HepG2 (cell line): Measurements from ENCODE around the gene TLE1. TPM values are rescaled to one million over a fixed set of nuclear protein-coding genes. Genes with fewer than 3 reads are reported as not detected.

Experiments
- ATAC-seq: fragments of 200-7000 bp; cut with Tn5 transposase; 3 replicates; pipeline ENCODE4 v1.9.1; 2020; ENCODE audit warnings: mild to moderate bottlenecking, moderate library complexity
- BruUV-seq: library from RNA; stranded (reverse); fragments of 400-500 nt; replicated peaks from 2 replicates; lab custom pipeline; 2021; lab: Mats Ljungman, UMichigan
- CTCF ChIA-PET: fragments of 300-600 bp; formaldehyde crosslinking; extraction: SDS; loops from one replicate; lab custom pipeline; 2021; ENCODE audit warnings: low total read pairs, inconsistent platforms, low intra/inter-chr PET ratio; lab: Yijun Ruan, JAX
- POLR2A ChIA-PET: fragments of 350-600 bp; sonication (Branson Sonifier 250); formaldehyde crosslinking; loops from one replicate; lab custom pipeline; 2020; ENCODE audit warnings: antibody characterized with exemption, inconsistent platforms; lab: Yijun Ruan, JAX
- DNase-seq: peaks from one replicate; pipeline ENCODE4 v3.0.0-alpha.2; 2015; ENCODE audit warnings: low spot score
- FAIRE-seq: peaks from 3 replicates; lab custom pipeline; 2011; peaks lifted over from hg19 to GRCh38; lab: Jason Lieb, UNC
- H2AFZ ChIP-seq: one replicate; pipeline ENCODE4 v1.6.1; 2011; ENCODE audit warnings: low read length, inconsistent platforms
- H3K27ac ChIP-seq: fragments of 300-600 bp; 3 replicates; pipeline ENCODE4 v1.8.0; 2011; ENCODE audit warnings: mixed run types, mild to moderate bottlenecking, mixed read lengths, low read length, inconsistent platforms; ENCODE audit not compliant: insufficient read depth; ENCODE audit errors: extremely low read length
- H3K27me3 ChIP-seq, 2 experiments: fragments of 200-600 bp in 1 of 2; 2 replicates in 1 of 2; 3 replicates in 1 of 2; pipeline versions ENCODE4 v1.6.0 to v1.8.0; 2011; ENCODE audit warnings: low read length in 2 of 2, mild to moderate bottlenecking in 2 of 2, moderate library complexity in 2 of 2, inconsistent platforms in 1 of 2; ENCODE audit not compliant: insufficient read depth in 2 of 2, control insufficient read depth in 1 of 2
- H3K36me3 ChIP-seq, 2 experiments: fragments of 200-600 bp in 1 of 2; replicated peaks in 1 of 2; 2 replicates in 1 of 2; 3 replicates in 1 of 2; pipeline versions ENCODE4 v1.5.1 to v1.8.0; 2011; ENCODE audit warnings: low read length in 2 of 2, inconsistent platforms in 1 of 2; ENCODE audit not compliant: insufficient read depth in 2 of 2, control insufficient read depth in 1 of 2
- H3K4me1 ChIP-seq: 2 replicates; pipeline ENCODE4 v1.5.1; 2012; ENCODE audit warnings: low read length, inconsistent platforms; ENCODE audit not compliant: insufficient read depth
- H3K4me2 ChIP-seq: 2 replicates; pipeline ENCODE4 v1.6.0; 2011; ENCODE audit warnings: low read depth, low read length, inconsistent platforms
- H3K4me3 ChIP-seq, 3 experiments: fragments of 200-600 bp in 1 of 3; sonication (generic), shearing (Covaris generic) in 1 of 3; replicated peaks in 1 of 3; 2 replicates each; pipeline ENCODE4 v1.5.1; 2011 to 2016; ENCODE audit warnings: low read length in 3 of 3, inconsistent platforms in 2 of 3, low read depth in 2 of 3, mild to moderate bottlenecking in 2 of 3, control low read depth in 1 of 3, mixed read lengths in 1 of 3; ENCODE audit not compliant: insufficient read depth in 1 of 3
- H3K79me2 ChIP-seq: one replicate; pipeline ENCODE4 v1.6.1; 2011; ENCODE audit warnings: low read length, inconsistent platforms; ENCODE audit not compliant: insufficient read depth
- H3K9ac ChIP-seq: 2 replicates; pipeline ENCODE4 v1.6.0; 2011; ENCODE audit warnings: mild to moderate bottlenecking, low read depth, low read length, inconsistent platforms; ENCODE audit not compliant: insufficient read depth
- H3K9me3 ChIP-seq: 2 replicates; pipeline ENCODE4 v1.5.1; 2012; ENCODE audit warnings: mild to moderate bottlenecking, low read length
- H4K20me1 ChIP-seq: 2 replicates; pipeline ENCODE4 v1.6.0; 2011; ENCODE audit warnings: inconsistent platforms, mild to moderate bottlenecking, low read length, moderate library complexity; ENCODE audit not compliant: insufficient read depth
- ARNTL ChIP-seq: sonication (generic); formaldehyde crosslinking; IDR thresholded peaks from 2 replicates; pipeline ENCODE4 v1.4.0; 2020; ENCODE audit warnings: mild to moderate bottlenecking, missing genetic modification reagents
- DNMT1 ChIP-seq: sonication (generic); formaldehyde crosslinking; IDR thresholded peaks from 2 replicates; pipeline ENCODE4 v1.5.1; 2020; ENCODE audit warnings: mild to moderate bottlenecking, missing genetic modification reagents
- ETS1 ChIP-seq: sonication (generic); formaldehyde crosslinking; IDR thresholded peaks from 2 replicates; pipeline ENCODE4 v1.4.0; 2020; ENCODE audit warnings: missing genetic modification reagents
- HOXA7 ChIP-seq: sonication (generic); formaldehyde crosslinking; IDR thresholded peaks from 2 replicates; pipeline ENCODE4 v1.8.1; 2022; ENCODE audit warnings: mild to moderate bottlenecking, missing genetic modification reagents, moderate library complexity
- RELA ChIP-seq: sonication (generic); formaldehyde crosslinking; IDR thresholded peaks from 2 replicates; pipeline ENCODE4 v1.4.0; 2020; ENCODE audit warnings: missing genetic modification reagents
- SALL1 ChIP-seq: sonication (generic); formaldehyde crosslinking; IDR thresholded peaks from 2 replicates; pipeline ENCODE4 v1.8.0; 2022; ENCODE audit warnings: mild to moderate bottlenecking, missing genetic modification reagents
- TMF1 ChIP-seq: sonication (generic); formaldehyde crosslinking; IDR thresholded peaks from 2 replicates; pipeline ENCODE4 v1.8.1; 2022; ENCODE audit warnings: low read depth, missing genetic modification reagents
- TSC22D2 ChIP-seq: sonication (generic); formaldehyde crosslinking; IDR thresholded peaks from 2 replicates; pipeline ENCODE4 v1.5.1; 2020; ENCODE audit warnings: missing genetic modification reagents, mild to moderate bottlenecking, borderline replicate concordance
- ZFP62 ChIP-seq: sonication (generic); formaldehyde crosslinking; IDR thresholded peaks from 2 replicates; pipeline ENCODE4 v1.4.0; 2020; ENCODE audit warnings: missing genetic modification reagents
- ZMYM4 ChIP-seq: sonication (generic); formaldehyde crosslinking; IDR thresholded peaks from 2 replicates; pipeline ENCODE4 v1.8.1; 2023; ENCODE audit warnings: mild to moderate bottlenecking, missing genetic modification reagents
- ZNF337 ChIP-seq: sonication (generic); formaldehyde crosslinking; IDR thresholded peaks from 2 replicates; pipeline ENCODE4 v1.5.1; 2020; ENCODE audit warnings: missing genetic modification reagents, low read depth, mild to moderate bottlenecking, borderline replicate concordance
- ZNF441 ChIP-seq: sonication (generic); formaldehyde crosslinking; IDR thresholded peaks from 2 replicates; pipeline ENCODE4 v1.7.0; 2021; ENCODE audit warnings: missing genetic modification reagents, borderline replicate concordance
- ZNF572 ChIP-seq: sonication (generic); formaldehyde crosslinking; IDR thresholded peaks from 2 replicates; pipeline ENCODE4 v1.5.1; 2020; ENCODE audit warnings: mild to moderate bottlenecking, missing genetic modification reagents
- ZNF768 ChIP-seq: sonication (generic); formaldehyde crosslinking; IDR thresholded peaks from 2 replicates; pipeline ENCODE4 v1.4.0; 2020; ENCODE audit warnings: missing genetic modification reagents
- ZNF776 ChIP-seq: sonication (generic); formaldehyde crosslinking; IDR thresholded peaks from 2 replicates; pipeline ENCODE4 v1.4.0; 2020; ENCODE audit warnings: mild to moderate bottlenecking, missing genetic modification reagents
- ZNF781 ChIP-seq: sonication (generic); formaldehyde crosslinking; IDR thresholded peaks from 2 replicates; pipeline ENCODE4 v1.5.1; 2020; ENCODE audit warnings: borderline replicate concordance, mild to moderate bottlenecking, missing genetic modification reagents; ENCODE audit errors: not compliant biosample characterization
- WGBS: methylation state at CpG from one replicate; pipeline ENCODE4 v1.1.6; 2017; ENCODE audit warnings: low lambda C conversion rate; 5-methylcytosine and 5-hydroxymethylcytosine counted together
- in situ Hi-C: cut with HindIII; loops from 2 replicates; pipeline ENCODE4 v1.10.0; 2017; ENCODE audit warnings: low pct_unique_long_range_greater_than_20kb; ENCODE audit not compliant: extremely low pct_ligation_motif_present
- intact Hi-C: fragments of 100-400 bp; cut with micrococcal nuclease; formaldehyde crosslinking; loops from one replicate; pipeline ENCODE4 v1.10.0; 2022; ENCODE audit not compliant: unreplicated experiment
- polyA plus RNA-seq, 8 experiments: library from polyadenylated mRNA; depleted of rRNA in 3 of 8; stranded (reverse) in 7 of 8; unstranded in 1 of 8; fragments of >200 nt; fragmentation: Illumina TruSeq in 4 of 8; extraction: Trizol in 4 of 8; gene quantifications; 2 replicates each; pipeline versions ENCODE4 v1.2.1 to v1.2.3, GENCODE V29; 2011 to 2016; ENCODE audit warnings: low read depth in 4 of 8, missing spikeins in 1 of 8, mixed read lengths in 1 of 8; ENCODE audit not compliant: insufficient read depth in 1 of 8
- total RNA-seq, 5 experiments: library from RNA; depleted of rRNA; stranded (reverse); fragments of >200 nt; fragmentation: Illumina TruSeq; extraction: Trizol; gene quantifications; 2 replicates each; pipeline ENCODE4 v1.2.3, GENCODE V29; 2016; ENCODE audit warnings: low read depth in 1 of 5
- TF ChIP-seq, protein P1 (sequence below): sonication (generic); IDR thresholded peaks from 2 replicates; pipeline ENCODE4 v1.6.1; 2016; ENCODE audit warnings: low read depth, borderline replicate concordance

TLE1 gene
- total and polyA plus RNA-seq, 2 of the 13 experiments (the other 11 are each of a cell fraction or from before 2014, with no cell fraction given): 35.9 to 109 TPM

GRCh38 chr9:81718244-81718643, 28.9 kb upstream of the TLE1 start:
- CTCF ChIA-PET: no interaction called here
- no peak overlapping the region for H3K27ac ChIP-seq
- in situ Hi-C loops: loop anchor here (25.0 kb wide), 1 partner anchor 1244 kb away; no protein-coding TSS in a partner anchor

More at GRCh38 chr9:81718244-81718643, 28.9 kb upstream of the TLE1 start:
- H3K4me1 ChIP-seq: no peaks in the 10 kb centered on the region; the same call in 1 of the 2 replicates
- BruUV-seq: no TSS peak
- no peak overlapping the region for H2AFZ ChIP-seq
- no peak for DNase-seq
- no peak overlapping the region for H3K9ac ChIP-seq
- FAIRE-seq: no peak
- 48% methylated on average over 6 of the region's 6 CpGs for WGBS
- no peaks in the 10 kb centered on the region for H3K36me3 ChIP-seq
- POLR2A ChIA-PET: no interaction called here
- no peak overlapping the region for H3K4me2 ChIP-seq
- intact Hi-C loops: no loop called here
- no peak for TF ChIP-seq HOXA7
- no peak for TF ChIP-seq ZMYM4
- TF ChIP-seq ZFP62: no peak
- TF ChIP-seq ZNF776: no peak
- TF ChIP-seq, protein P1, sequence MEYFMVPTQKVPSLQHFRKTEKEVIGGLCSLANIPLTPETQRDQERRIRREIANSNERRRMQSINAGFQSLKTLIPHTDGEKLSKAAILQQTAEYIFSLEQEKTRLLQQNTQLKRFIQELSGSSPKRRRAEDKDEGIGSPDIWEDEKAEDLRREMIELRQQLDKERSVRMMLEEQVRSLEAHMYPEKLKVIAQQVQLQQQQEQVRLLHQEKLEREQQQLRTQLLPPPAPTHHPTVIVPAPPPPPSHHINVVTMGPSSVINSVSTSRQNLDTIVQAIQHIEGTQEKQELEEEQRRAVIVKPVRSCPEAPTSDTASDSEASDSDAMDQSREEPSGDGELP: no peak
- TF ChIP-seq ARNTL: no peak
- no peak for TF ChIP-seq ZNF781 (CRISPR knock-in tag)
- no peak for TF ChIP-seq ZNF441 (CRISPR knock-in tag)
- no peak for TF ChIP-seq ETS1 (CRISPR knock-in tag)
- no peak for TF ChIP-seq RELA
- no peak for TF ChIP-seq DNMT1
- no peak for TF ChIP-seq TMF1 (CRISPR knock-in tag)
- TF ChIP-seq ZNF572 (CRISPR knock-in tag): no peak
- no peak for TF ChIP-seq ZNF768 (CRISPR knock-in tag)
- TF ChIP-seq SALL1 (CRISPR knock-in tag): no peak
- TF ChIP-seq TSC22D2 (CRISPR knock-in tag): no peak
- no peak for TF ChIP-seq ZNF337 (CRISPR knock-in tag)
- ATAC-seq: no peak
- no peak overlapping the region for H3K4me3 ChIP-seq
- H3K79me2 ChIP-seq: no peaks in the 10 kb centered on the region
- no peaks in the 10 kb centered on the region for H3K9me3 ChIP-seq
- no peaks in the 10 kb centered on the region for H3K27me3 ChIP-seq
- no peaks in the 10 kb centered on the region for H4K20me1 ChIP-seq
